H1 (cell line): ENCODE data around the gene F10. TPM values are rescaled to one million over a fixed set of nuclear protein-coding genes. Genes with fewer than 3 reads are reported as not detected.

Experiments
- CTCF ChIA-PET: fragments of 300-600 bp; sonication (Branson Sonifier 250); formaldehyde crosslinking; loops from one replicate; lab custom pipeline; 2021; ENCODE audit not compliant: partially characterized antibody; lab: Charles Lee
- POLR2A ChIA-PET: fragments of 300-600 bp; sonication (Branson Sonifier 250); formaldehyde crosslinking; loops from one replicate; lab custom pipeline; 2021; ENCODE audit warnings: inconsistent platforms; ENCODE audit not compliant: partially characterized antibody; lab: Charles Lee
- DNase-seq, 2 experiments: peaks; one replicate each; pipeline versions ENCODE4 v3.0.0 to v3.0.0-alpha.2; 2010 to 2022; ENCODE audit warnings: low spot score in 2 of 2, low read depth in 1 of 2, mixed read lengths in 1 of 2
- FAIRE-seq: peaks from 2 replicates; lab custom pipeline; 2011; peaks lifted over from hg19 to GRCh38; lab: Jason Lieb, UNC
- H2AFZ ChIP-seq: 2 replicates; pipeline ENCODE4 v1.8.1; 2012; ENCODE audit warnings: low read length, inconsistent platforms
- H2AK5ac ChIP-seq: 2 replicates; pipeline ENCODE4 v1.6.1; 2013; ENCODE audit warnings: low read depth, low read length
- H2BK120ac ChIP-seq: replicated peaks from 2 replicates; pipeline ENCODE3; 2013; ENCODE audit warnings: low read depth, low read length, inconsistent platforms
- H2BK12ac ChIP-seq: 2 replicates; pipeline ENCODE4 v1.6.1; 2013; ENCODE audit warnings: low read depth, low read length
- H2BK15ac ChIP-seq: 2 replicates; pipeline ENCODE4 v1.6.1; 2013; ENCODE audit warnings: low read length
- H2BK20ac ChIP-seq: 2 replicates; pipeline ENCODE4 v1.6.1; 2013; ENCODE audit warnings: low read length
- H2BK5ac ChIP-seq: 2 replicates; pipeline ENCODE4 v1.6.1; 2013; ENCODE audit warnings: low read depth, low read length
- H3K14ac ChIP-seq: 2 replicates; pipeline ENCODE4 v1.6.1; 2013; ENCODE audit warnings: inconsistent platforms; ENCODE audit not compliant: insufficient read length
- H3K18ac ChIP-seq: 2 replicates; pipeline ENCODE4 v1.6.1; 2013; ENCODE audit warnings: low read length; ENCODE audit errors: extremely low read depth
- H3K23ac ChIP-seq: 2 replicates; pipeline ENCODE4 v1.6.1; 2013; ENCODE audit warnings: inconsistent platforms; ENCODE audit not compliant: insufficient read length
- H3K23me2 ChIP-seq: 2 replicates; pipeline ENCODE4 v1.6.1; 2013; ENCODE audit warnings: low read depth, low read length
- H3K27ac ChIP-seq: 2 replicates; pipeline ENCODE4 v1.6.1; 2011; ENCODE audit warnings: low read depth, low read length, inconsistent platforms
- H3K27me3 ChIP-seq, 4 experiments: replicated peaks in 1 of 4; 1 replicate in 1 of 4; 2 replicates in 3 of 4; pipeline versions ENCODE4 v1.6.1 to v1.8.1; 2011 to 2013; ENCODE audit warnings: low read length in 3 of 4, mild to moderate bottlenecking in 3 of 4, inconsistent platforms in 2 of 4, mixed read lengths in 2 of 4, moderate library complexity in 1 of 4; ENCODE audit not compliant: control insufficient read depth in 3 of 4, insufficient read depth in 3 of 4; ENCODE audit errors: extremely low read depth in 1 of 4
- H3K36me3 ChIP-seq, 4 experiments: 2 replicates each; pipeline versions ENCODE4 v1.6.1 to v1.8.1; 2011 to 2013; ENCODE audit warnings: mild to moderate bottlenecking in 4 of 4, low read length in 3 of 4, moderate library complexity in 2 of 4, control low read depth in 1 of 4, inconsistent platforms in 1 of 4; ENCODE audit not compliant: insufficient read depth in 4 of 4, control insufficient read depth in 2 of 4
- H3K4ac ChIP-seq: replicated peaks from 2 replicates; pipeline ENCODE3; 2013; ENCODE audit warnings: low read length, low read depth, mixed read lengths, inconsistent platforms; ENCODE audit not compliant: insufficient read length
- H3K4me1 ChIP-seq, 4 experiments: replicated peaks in 1 of 4; 1 replicate in 1 of 4; 2 replicates in 3 of 4; pipeline versions ENCODE4 v1.6.1 to v1.8.1; 2011 to 2013; ENCODE audit warnings: low read length in 3 of 4, inconsistent platforms in 2 of 4, mixed read lengths in 1 of 4; ENCODE audit not compliant: insufficient read depth in 4 of 4, control insufficient read depth in 3 of 4
- H3K4me2 ChIP-seq, 2 experiments: 2 replicates each; pipeline versions ENCODE4 v1.6.1 to v1.8.1; 2011 to 2013; ENCODE audit warnings: low read depth in 2 of 2, low read length in 2 of 2, control low read depth in 1 of 2, inconsistent platforms in 1 of 2, mild to moderate bottlenecking in 1 of 2; ENCODE audit not compliant: insufficient read depth in 1 of 2
- H3K4me3 ChIP-seq, 4 experiments: fragments of 200-600, 300-600 bp in 1 of 4; sonication (generic), shearing (Covaris generic), sonication (Bioruptor Twin) in 1 of 4; 2 replicates each; pipeline versions ENCODE4 v1.5.1 to v1.8.1; 2011 to 2016; ENCODE audit warnings: low read length in 4 of 4, low read depth in 3 of 4, control low read depth in 2 of 4, inconsistent platforms in 2 of 4, mild to moderate bottlenecking in 2 of 4, mixed read lengths in 1 of 4, moderate library complexity in 1 of 4; ENCODE audit not compliant: insufficient read depth in 2 of 4; ENCODE audit errors: extremely low read depth in 1 of 4
- H3K56ac ChIP-seq: replicated peaks from 2 replicates; pipeline ENCODE3; 2013; ENCODE audit warnings: low read depth, mild to moderate bottlenecking, mixed read lengths, low read length, inconsistent platforms; ENCODE audit not compliant: insufficient read length
- H3K79me1 ChIP-seq: 2 replicates; pipeline ENCODE4 v1.6.1; 2013; ENCODE audit warnings: low read depth, low read length, control low read depth
- H3K79me2 ChIP-seq, 2 experiments: 2 replicates each; pipeline versions ENCODE4 v1.6.1 to v1.8.1; 2012 to 2013; ENCODE audit warnings: low read length in 2 of 2, mild to moderate bottlenecking in 2 of 2, inconsistent platforms in 1 of 2; ENCODE audit not compliant: insufficient read depth in 2 of 2, control insufficient read depth in 1 of 2
- H3K9ac ChIP-seq, 4 experiments: replicated peaks in 1 of 4; 1 replicate in 1 of 4; 2 replicates in 3 of 4; pipeline versions ENCODE4 v1.6.1 to v1.8.1; 2011 to 2013; ENCODE audit warnings: low read depth in 3 of 4, low read length in 3 of 4, control low read depth in 2 of 4, mild to moderate bottlenecking in 2 of 4, moderate library complexity in 2 of 4, inconsistent platforms in 1 of 4; ENCODE audit errors: extremely low read depth in 1 of 4
- H3K9me3 ChIP-seq, 2 experiments: 2 replicates each; pipeline versions ENCODE4 v1.6.1 to v1.8.1; 2012 to 2013; ENCODE audit warnings: mild to moderate bottlenecking in 2 of 2, moderate library complexity in 2 of 2, control low read depth in 1 of 2, inconsistent platforms in 1 of 2, low read depth in 1 of 2, low read length in 1 of 2, mixed read lengths in 1 of 2; ENCODE audit not compliant: insufficient read depth in 2 of 2
- H4K20me1 ChIP-seq, 2 experiments: replicated peaks in 1 of 2; 2 replicates each; pipeline versions ENCODE3 to v1.8.1; 2011 to 2013; ENCODE audit warnings: inconsistent platforms in 2 of 2, low read length in 2 of 2, mild to moderate bottlenecking in 1 of 2; ENCODE audit not compliant: insufficient read depth in 2 of 2, control insufficient read depth in 1 of 2
- H4K5ac ChIP-seq: 2 replicates; pipeline ENCODE4 v1.6.1; 2013; ENCODE audit warnings: low read length, low read depth, mixed read lengths, inconsistent platforms; ENCODE audit not compliant: insufficient read length
- H4K8ac ChIP-seq: 2 replicates; pipeline ENCODE4 v1.8.0; 2013; ENCODE audit warnings: mild to moderate bottlenecking, moderate library complexity, low read length, inconsistent platforms; ENCODE audit not compliant: insufficient read depth; ENCODE audit errors: extremely low read depth
- H4K91ac ChIP-seq: replicated peaks from 2 replicates; pipeline ENCODE3; 2013; ENCODE audit warnings: low read length, mixed read lengths, inconsistent platforms; ENCODE audit not compliant: insufficient read length
- WGBS, 2 experiments: shearing (Covaris generic) in 1 of 2; methylation state at CpG; one replicate each; pipeline versions ENCODE4 v1.1.6 to v1.1.7; 2013 to 2015; ENCODE audit warnings: low lambda C conversion rate in 2 of 2, mixed read lengths in 2 of 2, inconsistent platforms in 1 of 2, low coverage in 1 of 2, missing lambda C conversion rate in 1 of 2; ENCODE audit not compliant: insufficient replicate concordance in 2 of 2, insufficient coverage in 1 of 2, insufficient read length in 1 of 2; ENCODE audit errors: extremely low coverage in 1 of 2, missing lambda C conversion rate in 1 of 2; 5-methylcytosine and 5-hydroxymethylcytosine counted together
- polyA plus RNA-seq, 7 experiments: library from polyadenylated mRNA; depleted of rRNA in 3 of 7; stranded (reverse) in 5 of 7; unstranded in 2 of 7; fragments of >200 nt in 5 of 7; fragments of 200-250 nt in 2 of 7; gene quantifications; 1 replicate in 5 of 7; 2 replicates in 1 of 7; 4 replicates in 1 of 7; pipeline versions ENCODE4 v1.2.1 to v1.2.3, GENCODE V29; 2011 to 2013; ENCODE audit warnings: missing spikeins in 2 of 7, mixed read lengths in 2 of 7
- total RNA-seq: library from RNA; stranded (reverse); fragmentation: NEBNext Ultra II Directional; extraction: Animal tissue kit (Norgen Biotek cat#: 25700); gene quantifications from 2 replicates; pipeline ENCODE4 v1.2.1, GENCODE V29; 2021

Gene F10
- total and polyA plus RNA-seq, 2 of the 8 experiments (the other 6 are each of a cell fraction or from before 2014, with no cell fraction given) = 2.0 to 4.2 TPM

GRCh38 chr13:113159701-113160100, 37.1 kb downstream of the F10 start:
- ChIA-PET CTCF (interaction anchor here (0.8 to 2.0 kb wide), 3 partner anchors 73 to 436 kb away, joined by 3 to 6 read pairs (median 3); no protein-coding TSS in a partner anchor), POLR2A (interaction anchor here (0.6 to 2.4 kb wide), 5 partner anchors 13 to 232 kb away, joined by 3 to 9 read pairs (median 4); partner anchors contain the start of genes CUL4A and PCID2)
- Histone ChIP-seq H2BK12ac (no peak overlapping the region), H2BK120ac (no peak overlapping the region), H4K8ac (no peak overlapping the region), H3K23ac (no peak overlapping the region), H4K5ac (no peak overlapping the region), H3K79me1 (no peaks in the 10 kb centered on the region), H2BK15ac (no peak overlapping the region; the same call in 1 of the 2 replicates), H2BK20ac (no peak overlapping the region), H3K4me2 (no peak overlapping the region), H3K56ac (no peak overlapping the region), H3K23me2 (no peaks in the 10 kb centered on the region; the same call in 1 of the 2 replicates), H3K27ac (no peak overlapping the region), H3K36me3 (no peaks in the 10 kb centered on the region), H3K4me1 (peaks cover 0 to 22% (median 14%) of the 10 kb centered on the region in 4 experiments; a peak in 6 of 7 replicates), H4K20me1 (no peaks in the 10 kb centered on the region), H3K4ac (no peak overlapping the region), H2AFZ (no peak overlapping the region), H3K18ac (no peak overlapping the region), H3K79me2 (no peaks in the 10 kb centered on the region), H4K91ac (no peak overlapping the region), H3K14ac (no peak overlapping the region), H3K9me3 (no peaks in the 10 kb centered on the region), H3K9ac (no peak overlapping the region), H3K27me3 (no peaks in the 10 kb centered on the region; a peak in 1 of 7 replicates), H3K4me3 (no peak overlapping the region), H2BK5ac (no peak overlapping the region), H2AK5ac (no peak overlapping the region)
- WGBS, 2 experiments = 87% methylated on average over 20 of the region's 20 CpGs; no CpG with 5 or more reads in 1 of the 2 experiments
- DNase-seq (no peak), FAIRE-seq (no peak)
